Measurements from ENCODE around the gene PAX8.

DNA sequence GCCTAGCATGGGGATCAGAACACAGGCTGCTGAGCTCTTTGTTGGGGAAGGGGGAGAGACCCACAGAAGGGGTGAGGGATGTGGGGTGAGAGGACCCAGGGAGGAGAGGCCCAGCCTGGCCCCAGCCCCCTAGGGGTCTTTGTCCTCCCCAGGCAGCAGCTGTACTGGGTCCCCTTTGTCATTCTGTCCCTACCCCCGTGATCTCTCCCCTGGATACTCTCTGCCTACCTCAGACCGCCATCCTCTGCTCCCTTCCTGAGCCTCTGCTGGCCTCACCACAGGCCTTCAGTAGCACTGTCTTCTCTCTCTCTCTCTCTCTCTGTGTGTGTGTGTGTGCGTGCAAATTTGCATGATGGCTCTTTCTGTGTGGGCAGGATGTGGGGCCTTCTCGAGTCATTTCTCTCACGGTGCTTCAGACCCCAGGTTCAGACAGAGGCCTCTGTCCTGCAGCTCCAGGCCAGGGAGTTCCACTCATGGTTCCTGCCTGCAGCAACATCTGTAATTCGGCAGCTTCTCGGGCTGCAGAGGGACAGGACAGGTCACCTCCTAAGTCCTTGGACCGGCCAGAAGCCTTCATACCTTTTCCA lies 103.6 kb downstream of the PAX8 start:
- TF ChIP-seq POLR2A (IDR thresholded peaks at IDR 0.05) (no peak), CTCF (IDR thresholded peaks at IDR 0.05) (no peak), EP300 (IDR thresholded peaks at IDR 0.05) (no peak)
